ENCODE data around the gene NHERF2. TPM values are rescaled to one million over a fixed set of nuclear protein-coding genes. Genes with fewer than 3 reads are reported as not detected.

Gene NHERF2
- total RNA-seq, 2 donors from 2014 or later = 20.1 to 25.5 TPM

- H3K9me3 Mint-ChIP-seq = no peaks in the 10 kb centered on the region
- H3K27ac Mint-ChIP-seq = no peak overlapping the region
- no peaks in the 10 kb centered on the region for H3K36me3 ChIP-seq (ENCODE audit: control insufficient read depth, insufficient read depth, low read length)
- H3K27me3 ChIP-seq (ENCODE audit: control insufficient read depth, insufficient read depth, low read length, poor library complexity, severe bottlenecking) = no peaks in the 10 kb centered on the region
- H3K27me3 Mint-ChIP-seq (ENCODE audit: insufficient read depth) = no peaks in the 10 kb centered on the region
- no peak for DNase-seq
- no peak overlapping the region for H3K4me3 Mint-ChIP-seq
- peaks cover 7% of the 10 kb centered on the region for H3K4me1 Mint-ChIP-seq
- H3K9ac ChIP-seq (ENCODE audit: extremely low read depth, low read length, poor library complexity, severe bottlenecking) = no peak overlapping the region
- H3K4me3 ChIP-seq (ENCODE audit: low read length) = no peak overlapping the region
- H3K27ac ChIP-seq (ENCODE audit: low read depth, low read length) = no peak overlapping the region
- H3K4me1 ChIP-seq (ENCODE audit: control insufficient read depth, insufficient read depth, low read length) = peaks cover 6% of the 10 kb centered on the region
- no peaks in the 10 kb centered on the region for H3K9me3 ChIP-seq (ENCODE audit: control insufficient read depth, low read length)
- 93 to 94% methylated on average over 14 to 29 of the region's 29 CpGs for WGBS, 2 experiments (ENCODE audit: insufficient coverage in 1 of 2, insufficient read length in 1 of 2)
- no peak for TF ChIP-seq CTCF (conservative IDR thresholded peaks at IDR 0.05)
- H3K36me3 Mint-ChIP-seq (ENCODE audit: low read depth) = peaks cover 4% of the 10 kb centered on the region
Observed at GRCh38 chr16:2037647-2038381, 11.1 kb downstream of the NHERF2 start.

- peaks cover 4% of the 10 kb centered on the region for H3K36me3 Mint-ChIP-seq (ENCODE audit: low read depth)
- Histone ChIP-seq H3K4me1 (ENCODE audit: control insufficient read depth, insufficient read depth, low read length) (peaks cover 6% of the 10 kb centered on the region), H3K9me3 (ENCODE audit: control insufficient read depth, low read length) (no peaks in the 10 kb centered on the region), H3K36me3 (ENCODE audit: control insufficient read depth, insufficient read depth, low read length) (no peaks in the 10 kb centered on the region), H3K27ac (ENCODE audit: low read depth, low read length) (no peak overlapping the region), H3K9ac (ENCODE audit: extremely low read depth, low read length, poor library complexity, severe bottlenecking) (no peak overlapping the region), H3K27me3 (ENCODE audit: control insufficient read depth, insufficient read depth, low read length, poor library complexity, severe bottlenecking) (no peaks in the 10 kb centered on the region), H3K4me3 (ENCODE audit: low read length) (no peak overlapping the region)
- no peak for DNase-seq
- H3K4me1 Mint-ChIP-seq = peaks cover 7% of the 10 kb centered on the region
- H3K9me3 Mint-ChIP-seq = no peaks in the 10 kb centered on the region
- peak overlapping the region; percentile 61 for H3K27ac Mint-ChIP-seq
- 94 to 95% methylated on average over 23 to 41 of the region's 41 CpGs for WGBS, 2 experiments (ENCODE audit: insufficient coverage in 1 of 2, insufficient read length in 1 of 2)
- H3K27me3 Mint-ChIP-seq (ENCODE audit: insufficient read depth) = no peaks in the 10 kb centered on the region
- H3K4me3 Mint-ChIP-seq = no peak overlapping the region
- no peak for TF ChIP-seq CTCF (conservative IDR thresholded peaks at IDR 0.05)
Observed at GRCh38 chr16:2038382-2039231, 11.9 kb downstream of the NHERF2 start.

GRCh38 chr16:2039274-2040031, 12.8 kb downstream of the NHERF2 start:
- WGBS, 2 experiments (ENCODE audit: insufficient coverage in 1 of 2, insufficient read length in 1 of 2) = 88 to 95% methylated on average over 22 to 29 of the region's 29 CpGs
- Histone ChIP-seq H3K27ac (ENCODE audit: low read depth, low read length) (peak overlapping the region; percentile 2), H3K27me3 (ENCODE audit: control insufficient read depth, insufficient read depth, low read length, poor library complexity, severe bottlenecking) (no peaks in the 10 kb centered on the region), H3K36me3 (ENCODE audit: control insufficient read depth, insufficient read depth, low read length) (no peaks in the 10 kb centered on the region), H3K9ac (ENCODE audit: extremely low read depth, low read length, poor library complexity, severe bottlenecking) (no peak overlapping the region), H3K4me1 (ENCODE audit: control insufficient read depth, insufficient read depth, low read length) (peaks cover 6% of the 10 kb centered on the region), H3K9me3 (ENCODE audit: control insufficient read depth, low read length) (no peaks in the 10 kb centered on the region), H3K4me3 (ENCODE audit: low read length) (no peak overlapping the region)
- Mint-ChIP-seq H3K9me3 (no peaks in the 10 kb centered on the region), H3K4me1 (peaks cover 7% of the 10 kb centered on the region), H3K4me3 (no peak overlapping the region), H3K27me3 (ENCODE audit: insufficient read depth) (no peaks in the 10 kb centered on the region), H3K36me3 (ENCODE audit: low read depth) (peaks cover 4% of the 10 kb centered on the region), H3K27ac (peak overlapping the region; percentile 90)
- peak; percentile 54 for DNase-seq
- no peak for TF ChIP-seq CTCF (conservative IDR thresholded peaks at IDR 0.05)

Data from endodermal cell (in vitro differentiated cells).